Measurements from ENCODE around the gene IL36RN. TPM values are rescaled to one million over a fixed set of nuclear protein-coding genes. Genes with fewer than 3 reads are reported as not detected.
A peak's percentile ranks its signal among the peaks of the same experiment; 100 is the strongest.

IL36RN gene
- total and polyA plus RNA-seq, 3 experiments from 2014 or later = not detected

GRCh38 chr2:113098532-113098931 is 39.5 kb downstream of the IL36RN start:
- no peaks in the 10 kb centered on the region for H3K36me3 ChIP-seq (ENCODE audit: insufficient read depth, low read length)
- Mint-ChIP-seq H3K4me1 (peaks cover 11 to 12% (median 12%) of the 10 kb centered on the region in 3 donors), H3K36me3 (peaks cover 0 to 9% (median 0%) of the 10 kb centered on the region in 3 donors), H3K27ac (peak overlapping the region in 4 of 8 donors; percentile 8 to 64 (median 29)), H3K27me3 (peaks cover 6 to 14% of the 10 kb centered on the region in 2 donors), H3K9me3 (peaks cover 0 to 17% (median 4%) of the 10 kb centered on the region in 5 donors), H3K4me3 (peak overlapping the region in 5 of 7 donors; percentile 6 to 70 (median 66))
- no peak for DNase-seq
- no peaks in the 10 kb centered on the region for H3K27me3 ChIP-seq (ENCODE audit: insufficient read depth, low read length, poor library complexity, severe bottlenecking)
- H3K27ac ChIP-seq (ENCODE audit: low read depth, low read length) = no peak overlapping the region
- ChIA-PET POLR2A (no interaction called here), CTCF (no interaction called here)
- peaks cover 5% of the 10 kb centered on the region for H3K4me1 ChIP-seq (ENCODE audit: insufficient read depth, low read length)
- H3K9me3 ChIP-seq (ENCODE audit: low read length) = no peaks in the 10 kb centered on the region
- peak overlapping the region; percentile 32 for H3K4me3 ChIP-seq (ENCODE audit: low read length)

- Histone ChIP-seq H3K9me3 (ENCODE audit: low read length) (no peaks in the 10 kb centered on the region), H3K36me3 (ENCODE audit: insufficient read depth, low read length) (no peaks in the 10 kb centered on the region), H3K27ac (ENCODE audit: low read depth, low read length) (no peak overlapping the region), H3K4me1 (ENCODE audit: insufficient read depth, low read length) (peaks cover 5% of the 10 kb centered on the region), H3K27me3 (ENCODE audit: insufficient read depth, low read length, poor library complexity, severe bottlenecking) (no peaks in the 10 kb centered on the region), H3K4me3 (ENCODE audit: low read length) (no peak overlapping the region)
- CTCF ChIA-PET = no interaction called here
- POLR2A ChIA-PET = no interaction called here
- H3K9me3 Mint-ChIP-seq = peaks cover 0 to 7% (median 0%) of the 10 kb centered on the region in 5 donors
- DNase-seq = no peak
- H3K27ac Mint-ChIP-seq = no peak overlapping the region
- H3K4me3 Mint-ChIP-seq = no peak overlapping the region
- H3K36me3 Mint-ChIP-seq = peaks cover 0 to 9% (median 1%) of the 10 kb centered on the region in 3 donors
- H3K4me1 Mint-ChIP-seq = peaks cover 11 to 12% (median 12%) of the 10 kb centered on the region in 3 donors
- H3K27me3 Mint-ChIP-seq = peaks cover 0 to 4% of the 10 kb centered on the region in 2 donors
Observed at GRCh38 chr2:113102133-113102532, 43.1 kb downstream of the IL36RN start.

GRCh38 chr2:113103277-113103676 is 44.3 kb downstream of the IL36RN start:
- ChIA-PET POLR2A (no interaction called here), CTCF (no interaction called here)
- Mint-ChIP-seq H3K4me1 (peaks cover 2 to 3% (median 3%) of the 10 kb centered on the region in 3 donors), H3K27ac (no peak overlapping the region), H3K27me3 (peaks cover 0 to 5% of the 10 kb centered on the region in 2 donors), H3K36me3 (peaks cover 0 to 9% (median 1%) of the 10 kb centered on the region in 3 donors), H3K4me3 (no peak overlapping the region), H3K9me3 (peaks cover 0 to 2% (median 0%) of the 10 kb centered on the region in 5 donors)
- no peak overlapping the region for H3K4me3 ChIP-seq (ENCODE audit: low read length)
- H3K4me1 ChIP-seq (ENCODE audit: insufficient read depth, low read length) = peaks cover 2% of the 10 kb centered on the region
- H3K9me3 ChIP-seq (ENCODE audit: low read length) = no peaks in the 10 kb centered on the region
- H3K36me3 ChIP-seq (ENCODE audit: insufficient read depth, low read length) = no peaks in the 10 kb centered on the region
- H3K27me3 ChIP-seq (ENCODE audit: insufficient read depth, low read length, poor library complexity, severe bottlenecking) = no peaks in the 10 kb centered on the region
- DNase-seq = no peak
- no peak overlapping the region for H3K27ac ChIP-seq (ENCODE audit: low read depth, low read length)

- CTCF ChIA-PET = interaction anchor here (1.0 to 1.5 kb wide), 2 partner anchors 24 to 32 kb away, joined by 3 read pairs; no protein-coding TSS in a partner anchor
- H3K9me3 ChIP-seq (ENCODE audit: low read length) = no peaks in the 10 kb centered on the region
- H3K27me3 ChIP-seq (ENCODE audit: insufficient read depth, low read length, poor library complexity, severe bottlenecking) = no peaks in the 10 kb centered on the region
- Mint-ChIP-seq H3K27me3 (peaks cover 2 to 11% of the 10 kb centered on the region in 2 donors), H3K4me1 (no peaks in the 10 kb centered on the region), H3K4me3 (no peak overlapping the region), H3K36me3 (peaks cover 0 to 9% (median 1%) of the 10 kb centered on the region in 3 donors), H3K9me3 (peaks cover 0 to 2% (median 0%) of the 10 kb centered on the region in 5 donors), H3K27ac (no peak overlapping the region)
- H3K4me1 ChIP-seq (ENCODE audit: insufficient read depth, low read length) = no peaks in the 10 kb centered on the region
- POLR2A ChIA-PET = no interaction called here
- no peak for DNase-seq
- no peak overlapping the region for H3K4me3 ChIP-seq (ENCODE audit: low read length)
- no peak overlapping the region for H3K27ac ChIP-seq (ENCODE audit: low read depth, low read length)
- no peaks in the 10 kb centered on the region for H3K36me3 ChIP-seq (ENCODE audit: insufficient read depth, low read length)
Observed at GRCh38 chr2:113104054-113104611, 45.1 kb downstream of the IL36RN start.

GRCh38 chr2:113105047-113105785 is 46.2 kb downstream of the IL36RN start:
- H3K4me3 ChIP-seq (ENCODE audit: low read length) = no peak overlapping the region
- peaks cover 0 to 2% (median 0%) of the 10 kb centered on the region in 5 donors for H3K9me3 Mint-ChIP-seq
- H3K9me3 ChIP-seq (ENCODE audit: low read length) = no peaks in the 10 kb centered on the region
- H3K36me3 Mint-ChIP-seq = peaks cover 0 to 9% (median 1%) of the 10 kb centered on the region in 3 donors
- no peaks in the 10 kb centered on the region for H3K36me3 ChIP-seq (ENCODE audit: insufficient read depth, low read length)
- no peak overlapping the region for H3K27ac Mint-ChIP-seq
- H3K27ac ChIP-seq (ENCODE audit: low read depth, low read length) = no peak overlapping the region
- H3K4me1 Mint-ChIP-seq = no peaks in the 10 kb centered on the region
- no peak for DNase-seq
- H3K27me3 Mint-ChIP-seq = peaks cover 5 to 12% of the 10 kb centered on the region in 2 donors
- no peaks in the 10 kb centered on the region for H3K27me3 ChIP-seq (ENCODE audit: insufficient read depth, low read length, poor library complexity, severe bottlenecking)
- ChIA-PET CTCF (interaction anchor here (1.0 to 1.5 kb wide), 2 partner anchors 25 to 31 kb away, joined by 3 read pairs; no protein-coding TSS in a partner anchor), POLR2A (no interaction called here)
- no peak overlapping the region for H3K4me3 Mint-ChIP-seq
- no peaks in the 10 kb centered on the region for H3K4me1 ChIP-seq (ENCODE audit: insufficient read depth, low read length)

GRCh38 chr2:113111121-113111520 is 52.1 kb downstream of the IL36RN start:
- ChIA-PET POLR2A (no interaction called here), CTCF (no interaction called here)
- Mint-ChIP-seq H3K27ac (no peak overlapping the region), H3K4me1 (peaks cover 0 to 5% (median 4%) of the 10 kb centered on the region in 3 donors), H3K4me3 (no peak overlapping the region), H3K36me3 (peaks cover 0 to 1% (median 0%) of the 10 kb centered on the region in 3 donors), H3K27me3 (peaks cover 5 to 19% of the 10 kb centered on the region in 2 donors), H3K9me3 (no peaks in the 10 kb centered on the region)
- no peaks in the 10 kb centered on the region for H3K9me3 ChIP-seq (ENCODE audit: low read length)
- no peak overlapping the region for H3K4me3 ChIP-seq (ENCODE audit: low read length)
- no peaks in the 10 kb centered on the region for H3K27me3 ChIP-seq (ENCODE audit: insufficient read depth, low read length, poor library complexity, severe bottlenecking)
- peaks cover 5% of the 10 kb centered on the region for H3K4me1 ChIP-seq (ENCODE audit: insufficient read depth, low read length)
- no peaks in the 10 kb centered on the region for H3K36me3 ChIP-seq (ENCODE audit: insufficient read depth, low read length)
- DNase-seq = no peak
- H3K27ac ChIP-seq (ENCODE audit: low read depth, low read length) = no peak overlapping the region

- no peaks in the 10 kb centered on the region for H3K9me3 Mint-ChIP-seq
- Histone ChIP-seq H3K27me3 (ENCODE audit: insufficient read depth, low read length, poor library complexity, severe bottlenecking) (no peaks in the 10 kb centered on the region), H3K27ac (ENCODE audit: low read depth, low read length) (no peak overlapping the region), H3K36me3 (ENCODE audit: insufficient read depth, low read length) (no peaks in the 10 kb centered on the region), H3K4me3 (ENCODE audit: low read length) (no peak overlapping the region), H3K4me1 (ENCODE audit: insufficient read depth, low read length) (peaks cover 12% of the 10 kb centered on the region), H3K9me3 (ENCODE audit: low read length) (no peaks in the 10 kb centered on the region)
- H3K27me3 Mint-ChIP-seq = peaks cover 6 to 18% of the 10 kb centered on the region in 2 donors
- CTCF ChIA-PET = no interaction called here
- H3K4me3 Mint-ChIP-seq = no peak overlapping the region
- no peak overlapping the region for H3K27ac Mint-ChIP-seq
- H3K4me1 Mint-ChIP-seq = peaks cover 0 to 11% (median 8%) of the 10 kb centered on the region in 3 donors
- POLR2A ChIA-PET = no interaction called here
- H3K36me3 Mint-ChIP-seq = peaks cover 0 to 1% (median 0%) of the 10 kb centered on the region in 3 donors
- no peak for DNase-seq
Observed at GRCh38 chr2:113111823-113112287, 52.9 kb downstream of the IL36RN start.

GRCh38 chr2:113112441-113112840 is 53.4 kb downstream of the IL36RN start:
- POLR2A ChIA-PET = no interaction called here
- no peak overlapping the region for H3K4me3 Mint-ChIP-seq
- H3K4me1 ChIP-seq (ENCODE audit: insufficient read depth, low read length) = peaks cover 12% of the 10 kb centered on the region

More at GRCh38 chr2:113112441-113112840, 53.4 kb downstream of the IL36RN start:
- H3K4me1 Mint-ChIP-seq = peaks cover 0 to 11% (median 8%) of the 10 kb centered on the region in 3 donors
- peaks cover 6 to 14% of the 10 kb centered on the region in 2 donors for H3K27me3 Mint-ChIP-seq
- no peaks in the 10 kb centered on the region for H3K9me3 Mint-ChIP-seq
- H3K36me3 ChIP-seq (ENCODE audit: insufficient read depth, low read length) = no peaks in the 10 kb centered on the region
- no peak for DNase-seq
- H3K27me3 ChIP-seq (ENCODE audit: insufficient read depth, low read length, poor library complexity, severe bottlenecking) = no peaks in the 10 kb centered on the region
- CTCF ChIA-PET = no interaction called here
- H3K9me3 ChIP-seq (ENCODE audit: low read length) = no peaks in the 10 kb centered on the region
- no peak overlapping the region for H3K4me3 ChIP-seq (ENCODE audit: low read length)
- H3K27ac Mint-ChIP-seq = no peak overlapping the region
- H3K27ac ChIP-seq (ENCODE audit: low read depth, low read length) = no peak overlapping the region
- no peaks in the 10 kb centered on the region for H3K36me3 Mint-ChIP-seq

All from CD8-positive, alpha-beta memory T cell (primary cell).